Measurements from ENCODE around the gene MRPL2. TPM values are rescaled to one million over a fixed set of nuclear protein-coding genes. Genes with fewer than 3 reads are reported as not detected.
A peak's percentile ranks its signal among the peaks of the same experiment; 100 is the strongest.

Gene MRPL2
- total RNA-seq, 1 donor, result 20.6 TPM

GRCh38 chr6:43103253-43103876, 44.1 kb upstream of the MRPL2 start:
- Histone ChIP-seq H3K4me1 (ENCODE audit: insufficient read depth, low read length) (no peaks in the 10 kb centered on the region), H3K9me3 (ENCODE audit: low read depth, low read length) (no peaks in the 10 kb centered on the region), H3K79me2 (ENCODE audit: insufficient read depth, low read length) (peaks cover 28% of the 10 kb centered on the region)

GRCh38 chr6:43101497-43101896, 42.3 kb upstream of the MRPL2 start:
- Histone ChIP-seq H3K4me3 (ENCODE audit: insufficient read depth, low read length) (no peak overlapping the region), H3K4me1 (ENCODE audit: insufficient read depth, low read length) (peaks cover 16% of the 10 kb centered on the region), H3K9me3 (ENCODE audit: low read depth, low read length) (no peaks in the 10 kb centered on the region), H3K4me2 (ENCODE audit: insufficient read depth, low read length) (no peak overlapping the region), H4K20me1 (ENCODE audit: insufficient read depth, low read length) (peaks cover 21% of the 10 kb centered on the region), H3K36me3 (ENCODE audit: insufficient read depth, low read length) (no peaks in the 10 kb centered on the region), H3K79me2 (ENCODE audit: insufficient read depth, low read length) (peaks cover 31% of the 10 kb centered on the region), H3K27ac (ENCODE audit: low read depth, low read length) (no peak overlapping the region), H3K27me3 (ENCODE audit: insufficient read depth, low read length) (no peaks in the 10 kb centered on the region), H2AFZ (ENCODE audit: low read length) (no peak overlapping the region)
- no peak for TF ChIP-seq CTCF (IDR thresholded peaks at IDR 0.05; ENCODE audit: extremely low read depth, low read depth, low read length)
- no peak for DNase-seq (ENCODE audit: insufficient read length, low spot score, missing footprints)

More at GRCh38 chr6:43103253-43103876, 44.1 kb upstream of the MRPL2 start:
- Histone ChIP-seq H3K27ac (ENCODE audit: low read depth, low read length) (no peak overlapping the region), H2AFZ (ENCODE audit: low read length) (no peak overlapping the region), H3K36me3 (ENCODE audit: insufficient read depth, low read length) (no peaks in the 10 kb centered on the region), H3K4me3 (ENCODE audit: insufficient read depth, low read length) (no peak overlapping the region), H3K27me3 (ENCODE audit: insufficient read depth, low read length) (no peaks in the 10 kb centered on the region), H4K20me1 (ENCODE audit: insufficient read depth, low read length) (peaks cover 16% of the 10 kb centered on the region), H3K4me2 (ENCODE audit: insufficient read depth, low read length) (no peak overlapping the region)
- peak; percentile 47 for DNase-seq (ENCODE audit: insufficient read length, low spot score, missing footprints)
- TF ChIP-seq CTCF (IDR thresholded peaks at IDR 0.05; ENCODE audit: extremely low read depth, low read depth, low read length), result no peak

- no peak for TF ChIP-seq CTCF (IDR thresholded peaks at IDR 0.05; ENCODE audit: extremely low read depth, low read depth, low read length)
- Histone ChIP-seq H3K27me3 (ENCODE audit: insufficient read depth, low read length) (no peaks in the 10 kb centered on the region), H2AFZ (ENCODE audit: low read length) (no peak overlapping the region), H3K36me3 (ENCODE audit: insufficient read depth, low read length) (no peaks in the 10 kb centered on the region), H3K4me1 (ENCODE audit: insufficient read depth, low read length) (peaks cover 39% of the 10 kb centered on the region), H4K20me1 (ENCODE audit: insufficient read depth, low read length) (peaks cover 15% of the 10 kb centered on the region), H3K9me3 (ENCODE audit: low read depth, low read length) (no peaks in the 10 kb centered on the region), H3K4me2 (ENCODE audit: insufficient read depth, low read length) (peak overlapping the region; percentile 77), H3K4me3 (ENCODE audit: insufficient read depth, low read length) (no peak overlapping the region), H3K79me2 (ENCODE audit: insufficient read depth, low read length) (peaks cover 45% of the 10 kb centered on the region), H3K27ac (ENCODE audit: low read depth, low read length) (peak overlapping the region; percentile 81)
- no peak for DNase-seq (ENCODE audit: insufficient read length, low spot score, missing footprints)
These were observed 38.3 kb upstream of the MRPL2 start for GRCh38 chr6:43097502-43097901.

- peak overlapping the region; percentile 77 for H3K4me2 ChIP-seq (ENCODE audit: insufficient read depth, low read length)
- no peaks in the 10 kb centered on the region for H3K36me3 ChIP-seq (ENCODE audit: insufficient read depth, low read length)
- peaks cover 39% of the 10 kb centered on the region for H3K4me1 ChIP-seq (ENCODE audit: insufficient read depth, low read length)
- H3K4me3 ChIP-seq (ENCODE audit: insufficient read depth, low read length), result peak overlapping the region; percentile 52
- no peaks in the 10 kb centered on the region for H3K27me3 ChIP-seq (ENCODE audit: insufficient read depth, low read length)
- no peak for TF ChIP-seq CTCF (IDR thresholded peaks at IDR 0.05; ENCODE audit: extremely low read depth, low read depth, low read length)
- no peaks in the 10 kb centered on the region for H3K9me3 ChIP-seq (ENCODE audit: low read depth, low read length)
- peaks cover 13% of the 10 kb centered on the region for H4K20me1 ChIP-seq (ENCODE audit: insufficient read depth, low read length)
- H2AFZ ChIP-seq (ENCODE audit: low read length), result no peak overlapping the region
- H3K79me2 ChIP-seq (ENCODE audit: insufficient read depth, low read length), result peaks cover 49% of the 10 kb centered on the region
- peak overlapping the region; percentile 81 for H3K27ac ChIP-seq (ENCODE audit: low read depth, low read length)
- peak; percentile 82 for DNase-seq (ENCODE audit: insufficient read length, low spot score, missing footprints)
These were observed 37.9 kb upstream of the MRPL2 start for GRCh38 chr6:43097098-43097489.

Measured in osteoblast (primary cell).